ENCODE data around the gene CACNB4. TPM values are rescaled to one million over a fixed set of nuclear protein-coding genes. Genes with fewer than 3 reads are reported as not detected.
"Not testable (repeated sequence)": the region's sequence is repeated elsewhere in the genome, so short reads cannot be mapped to it uniquely, and the experiment has no call there.

Gene CACNB4
- total RNA-seq, 4 donors from 2014 or later, result 0.88 to 4.6 (median 2.6) TPM

DNA sequence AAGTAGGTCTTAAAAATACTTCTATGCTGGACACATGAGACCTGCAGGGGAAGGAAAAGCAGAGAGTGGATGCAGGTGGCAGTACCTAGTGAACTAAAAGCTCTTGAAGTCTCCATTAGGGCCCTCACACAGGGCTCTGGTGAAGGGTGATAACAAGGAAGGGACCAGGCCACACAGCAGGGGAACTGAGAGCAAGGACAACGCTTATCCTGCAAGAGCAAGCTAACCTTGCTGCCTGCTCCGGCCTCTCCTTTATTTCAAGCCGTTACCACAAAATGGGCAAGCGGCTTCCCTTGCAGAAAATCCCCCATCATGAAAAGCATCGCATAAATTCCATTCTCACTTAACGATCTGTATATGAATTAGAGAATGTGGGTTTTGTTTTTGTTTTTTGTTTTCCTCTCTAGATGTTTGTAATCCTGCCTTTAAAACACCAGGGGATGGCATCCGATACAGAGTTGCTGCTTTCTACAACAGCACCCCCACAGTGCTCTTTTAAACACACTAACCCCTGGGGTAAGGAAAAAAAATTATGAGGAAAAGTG is 64.5 kb downstream of the CACNB4 start:
- Histone ChIP-seq H3K27ac (no peak overlapping the region), H3K36me3 (no peaks in the 10 kb centered on the region), H3K4me1 (peaks cover 0 to 20% (median 0%) of the 10 kb centered on the region in 4 donors), H3K9me3 (no peaks in the 10 kb centered on the region), H3K27me3 (no peaks in the 10 kb centered on the region), H3K4me3 (no peak overlapping the region)
- TF ChIP-seq POLR2A (IDR thresholded peaks at IDR 0.05), result no peak
- TF ChIP-seq, protein P1, sequence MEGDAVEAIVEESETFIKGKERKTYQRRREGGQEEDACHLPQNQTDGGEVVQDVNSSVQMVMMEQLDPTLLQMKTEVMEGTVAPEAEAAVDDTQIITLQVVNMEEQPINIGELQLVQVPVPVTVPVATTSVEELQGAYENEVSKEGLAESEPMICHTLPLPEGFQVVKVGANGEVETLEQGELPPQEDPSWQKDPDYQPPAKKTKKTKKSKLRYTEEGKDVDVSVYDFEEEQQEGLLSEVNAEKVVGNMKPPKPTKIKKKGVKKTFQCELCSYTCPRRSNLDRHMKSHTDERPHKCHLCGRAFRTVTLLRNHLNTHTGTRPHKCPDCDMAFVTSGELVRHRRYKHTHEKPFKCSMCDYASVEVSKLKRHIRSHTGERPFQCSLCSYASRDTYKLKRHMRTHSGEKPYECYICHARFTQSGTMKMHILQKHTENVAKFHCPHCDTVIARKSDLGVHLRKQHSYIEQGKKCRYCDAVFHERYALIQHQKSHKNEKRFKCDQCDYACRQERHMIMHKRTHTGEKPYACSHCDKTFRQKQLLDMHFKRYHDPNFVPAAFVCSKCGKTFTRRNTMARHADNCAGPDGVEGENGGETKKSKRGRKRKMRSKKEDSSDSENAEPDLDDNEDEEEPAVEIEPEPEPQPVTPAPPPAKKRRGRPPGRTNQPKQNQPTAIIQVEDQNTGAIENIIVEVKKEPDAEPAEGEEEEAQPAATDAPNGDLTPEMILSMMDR (IDR thresholded peaks at IDR 0.05), result no peak
- no peak for DNase-seq

DNA sequence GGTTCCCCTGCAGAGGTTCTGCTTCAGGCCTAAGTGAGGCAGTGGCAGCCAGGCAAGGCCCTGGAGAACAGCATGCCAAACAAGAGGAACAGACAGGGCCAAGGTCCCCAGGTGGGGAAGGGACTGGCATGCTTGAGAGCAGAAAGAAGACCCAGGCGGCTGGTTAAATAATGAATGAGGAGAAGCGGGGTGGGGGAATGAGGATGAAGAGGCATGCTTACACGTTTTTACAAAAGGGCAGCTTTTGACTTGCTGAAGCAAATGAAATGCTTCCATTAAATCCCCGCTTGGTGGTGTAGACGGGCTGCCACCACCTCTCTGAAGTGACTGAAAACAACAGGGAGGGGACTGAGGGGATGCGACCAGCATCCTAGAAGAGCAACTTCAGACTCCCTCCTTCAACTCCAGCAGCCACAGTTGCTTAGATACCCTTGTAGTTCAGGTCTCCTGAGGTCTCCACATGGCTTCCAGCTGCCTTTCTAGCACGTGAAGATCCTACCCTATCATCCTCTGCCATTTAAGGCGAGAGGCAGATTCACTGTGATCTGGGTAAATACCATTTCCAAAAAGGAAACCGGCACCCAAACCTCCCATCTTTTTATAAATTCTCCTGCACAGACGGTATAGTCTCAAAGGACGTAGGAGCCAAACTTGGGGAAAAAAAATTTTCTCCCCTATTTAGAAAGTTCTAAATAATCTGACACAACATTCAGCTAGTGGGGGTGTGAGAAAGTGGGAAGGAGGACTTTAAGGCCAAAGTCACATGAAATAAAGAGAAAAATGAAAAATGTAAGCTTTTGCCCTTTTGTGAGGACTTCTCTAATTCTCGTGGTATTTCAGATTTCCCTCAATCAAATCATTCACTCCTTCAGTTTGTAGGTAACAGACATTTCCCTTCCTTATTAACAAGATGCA is 65.6 kb downstream of the CACNB4 start:
- DNase-seq, result no peak
- Histone ChIP-seq H3K4me1 (peaks cover 0 to 11% (median 0%) of the 10 kb centered on the region in 4 donors), H3K36me3 (no peaks in the 10 kb centered on the region), H3K27ac (no peak overlapping the region), H3K9me3 (no peaks in the 10 kb centered on the region), H3K4me3 (no peak overlapping the region), H3K27me3 (no peaks in the 10 kb centered on the region)
- TF ChIP-seq POLR2A (IDR thresholded peaks at IDR 0.05), result no peak
- TF ChIP-seq, protein P1 (IDR thresholded peaks at IDR 0.05), result no peak

GRCh38 chr2:152031747-152032306 is 67.0 kb downstream of the CACNB4 start:
- no peaks in the 10 kb centered on the region for H3K9me3 ChIP-seq
- no peaks in the 10 kb centered on the region for H3K4me1 ChIP-seq
- no peak overlapping the region for H3K27ac ChIP-seq
- TF ChIP-seq, protein P1 (IDR thresholded peaks at IDR 0.05), result no peak
- no peak for TF ChIP-seq POLR2A (IDR thresholded peaks at IDR 0.05)
- H3K36me3 ChIP-seq, result no peaks in the 10 kb centered on the region
- no peak for DNase-seq
- H3K4me3 ChIP-seq, result no peak overlapping the region
- H3K27me3 ChIP-seq, result no peaks in the 10 kb centered on the region

DNA sequence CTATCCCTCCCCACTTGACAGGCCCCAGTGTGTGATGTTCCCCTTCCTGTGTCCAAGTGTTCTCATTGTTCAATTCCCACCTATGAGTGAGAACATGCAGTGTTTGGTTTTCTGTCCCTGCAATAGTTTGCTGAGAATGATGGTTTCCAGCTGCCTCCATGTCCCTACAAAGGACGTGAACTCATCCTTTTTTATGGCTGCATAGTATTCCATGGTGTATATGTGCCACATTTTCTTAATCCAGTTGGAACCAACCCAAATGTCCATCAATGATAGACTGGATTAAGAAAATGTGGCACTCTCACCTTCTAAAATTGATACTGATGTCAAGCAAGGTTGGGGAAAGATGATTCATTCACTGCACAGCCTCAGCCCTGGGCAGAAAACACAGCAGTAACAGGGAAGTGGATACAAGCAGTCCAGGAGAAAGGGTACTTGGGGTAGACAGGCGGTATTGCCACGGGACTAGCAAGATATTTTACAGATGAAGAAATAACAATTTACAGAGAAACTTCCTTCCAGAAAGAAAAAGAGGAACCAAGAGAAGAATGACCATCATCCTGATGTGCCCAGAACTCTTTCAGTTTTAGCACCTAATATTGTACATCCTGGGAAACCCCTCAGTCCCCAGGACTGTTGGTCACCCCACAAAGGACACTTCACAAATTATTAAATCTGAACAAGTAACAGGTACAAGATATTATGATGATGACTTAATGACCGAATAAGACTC is 68.1 kb downstream of the CACNB4 start:
- H3K27ac ChIP-seq, H3K27me3 ChIP-seq, H3K9me3 ChIP-seq, H3K4me1 ChIP-seq, H3K4me3 ChIP-seq, H3K36me3 ChIP-seq, DNase-seq: not testable (repeated sequence)

DNA sequence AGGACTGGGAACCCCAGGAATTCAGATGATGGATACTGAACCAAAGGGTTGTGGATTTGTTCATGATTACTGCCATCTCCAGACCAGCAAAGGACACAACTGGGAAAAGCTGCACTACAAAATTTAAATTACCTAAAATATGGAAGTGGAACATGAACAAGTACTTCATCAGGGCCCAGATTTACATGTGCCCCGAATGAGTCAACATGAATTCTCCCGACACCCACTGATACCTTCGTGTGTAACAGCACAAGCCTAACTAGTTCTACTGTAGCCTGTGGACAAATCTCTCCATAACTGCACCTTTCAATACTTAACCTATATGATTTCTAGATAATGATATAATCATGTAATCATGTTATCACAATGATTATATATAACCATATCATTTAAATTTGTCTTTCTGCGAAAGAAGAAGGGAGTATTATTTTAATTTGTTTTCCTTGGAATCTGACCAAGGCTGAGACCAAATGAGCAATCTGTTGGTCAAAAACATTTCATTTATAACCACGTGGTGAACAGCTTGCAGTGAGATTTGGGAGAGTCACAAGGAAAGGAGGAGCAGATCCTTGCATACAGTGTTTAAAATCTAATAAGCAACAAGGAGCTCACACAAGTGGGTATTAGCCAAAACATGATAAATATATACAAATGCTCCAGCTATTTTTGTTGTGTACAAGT is 70.5 kb downstream of the CACNB4 start:
- TF ChIP-seq, protein P1 (IDR thresholded peaks at IDR 0.05), result no peak
- no peak for TF ChIP-seq POLR2A (IDR thresholded peaks at IDR 0.05)
- no peak overlapping the region for H3K27ac ChIP-seq
- H3K4me3 ChIP-seq, result no peak overlapping the region
- H3K4me1 ChIP-seq, result no peaks in the 10 kb centered on the region
- H3K27me3 ChIP-seq, result no peaks in the 10 kb centered on the region
- no peaks in the 10 kb centered on the region for H3K9me3 ChIP-seq
- no peaks in the 10 kb centered on the region for H3K36me3 ChIP-seq
- DNase-seq, result no peak
